Hepatocyte (in vitro differentiated cells): ENCODE data around the gene JAKMIP1.

Experiments
- EZH2 ChIP-seq: fragments of 200-600 bp; sonication (generic); IDR thresholded peaks from 2 replicates; pipeline ENCODE4 v1.6.1; 2016; ENCODE audit warnings: antibody characterized with exemption, mild to moderate bottlenecking, borderline replicate concordance
- EZH2phosphoT487 ChIP-seq: fragments of 200-600 bp; sonication (generic); IDR thresholded peaks from one replicate; pipeline ENCODE4 v1.6.1; 2018; ENCODE audit warnings: antibody characterized with exemption, mild to moderate bottlenecking, low read depth, moderate library complexity; ENCODE audit not compliant: unreplicated experiment, severe bottlenecking
- TF ChIP-seq, protein P1 (sequence below): fragments of 200-600 bp; sonication (generic); IDR thresholded peaks from 2 replicates; pipeline ENCODE4 v1.5.1; 2016; ENCODE audit warnings: antibody characterized with exemption, mild to moderate bottlenecking; ENCODE audit not compliant: poor library complexity

DNA sequence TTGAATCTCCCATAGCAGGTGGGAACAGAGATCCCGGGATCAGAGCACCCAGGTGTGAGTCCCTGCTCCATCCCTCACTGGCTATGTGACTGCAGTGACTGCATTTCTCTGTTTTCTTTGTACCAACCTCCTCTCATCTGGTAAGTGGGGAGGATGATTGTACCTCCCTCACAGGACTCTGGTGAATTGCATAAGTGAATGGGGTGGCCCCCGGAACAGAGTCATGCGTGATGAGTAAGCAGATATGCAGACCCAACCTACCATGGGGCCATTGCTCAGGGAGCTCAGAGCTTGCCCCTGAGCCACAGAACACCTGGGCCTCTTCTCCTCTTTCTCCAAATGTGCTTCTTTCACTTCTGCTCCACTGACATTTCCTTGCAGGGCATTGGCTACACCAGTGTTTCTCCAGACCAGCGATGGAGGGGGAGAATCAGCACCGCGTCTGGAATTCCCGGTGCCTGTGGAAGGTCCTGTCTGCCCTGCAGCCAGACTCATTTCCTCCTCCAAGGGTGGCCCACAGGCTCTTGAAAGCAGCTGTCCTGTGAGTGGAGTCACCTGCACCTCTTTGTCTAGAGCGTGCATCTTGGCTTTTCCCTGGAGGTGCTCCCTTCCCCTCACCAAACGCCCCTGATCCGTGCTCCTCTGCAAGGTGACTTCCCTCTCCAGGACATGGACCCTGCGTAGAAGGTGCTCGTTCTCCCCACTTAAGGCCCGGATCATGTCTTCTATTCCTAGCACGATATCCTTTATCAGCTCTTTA is 212.1 kb downstream of the JAKMIP1 start:
- TF ChIP-seq, protein P1, sequence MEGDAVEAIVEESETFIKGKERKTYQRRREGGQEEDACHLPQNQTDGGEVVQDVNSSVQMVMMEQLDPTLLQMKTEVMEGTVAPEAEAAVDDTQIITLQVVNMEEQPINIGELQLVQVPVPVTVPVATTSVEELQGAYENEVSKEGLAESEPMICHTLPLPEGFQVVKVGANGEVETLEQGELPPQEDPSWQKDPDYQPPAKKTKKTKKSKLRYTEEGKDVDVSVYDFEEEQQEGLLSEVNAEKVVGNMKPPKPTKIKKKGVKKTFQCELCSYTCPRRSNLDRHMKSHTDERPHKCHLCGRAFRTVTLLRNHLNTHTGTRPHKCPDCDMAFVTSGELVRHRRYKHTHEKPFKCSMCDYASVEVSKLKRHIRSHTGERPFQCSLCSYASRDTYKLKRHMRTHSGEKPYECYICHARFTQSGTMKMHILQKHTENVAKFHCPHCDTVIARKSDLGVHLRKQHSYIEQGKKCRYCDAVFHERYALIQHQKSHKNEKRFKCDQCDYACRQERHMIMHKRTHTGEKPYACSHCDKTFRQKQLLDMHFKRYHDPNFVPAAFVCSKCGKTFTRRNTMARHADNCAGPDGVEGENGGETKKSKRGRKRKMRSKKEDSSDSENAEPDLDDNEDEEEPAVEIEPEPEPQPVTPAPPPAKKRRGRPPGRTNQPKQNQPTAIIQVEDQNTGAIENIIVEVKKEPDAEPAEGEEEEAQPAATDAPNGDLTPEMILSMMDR = no peak
- TF ChIP-seq EZH2phosphoT487 = no peak
- TF ChIP-seq EZH2 = no peak
